Activated CD8-positive, alpha-beta T cell treated with anti-CD3 and anti-CD28 coated beads for 36 hours (primary cell): ENCODE results near the gene ADAMTS4. TPM values are rescaled to one million over a fixed set of nuclear protein-coding genes. Genes with fewer than 3 reads are reported as not detected.

Source experiments
- ATAC-seq: fragments of 200-7000 bp; cut with Tn5 transposase; one replicate; pipeline ENCODE4 v1.10.0; 2021; ENCODE audit warnings: mild to moderate bottlenecking, moderate library complexity
- CTCF ChIA-PET: fragments of 350-600 bp; sonication (Branson Sonifier 250); formaldehyde crosslinking; loops from one replicate; lab custom pipeline; 2021; ENCODE audit warnings: antibody characterized with exemption; lab: Charles Lee
- POLR2A ChIA-PET: fragments of 350-600 bp; sonication (Branson Sonifier 250); formaldehyde crosslinking; loops from one replicate; lab custom pipeline; 2021; ENCODE audit warnings: antibody characterized with exemption; lab: Charles Lee
- DNase-seq: peaks from one replicate; pipeline ENCODE4 v3.0.0-alpha.2; 2020
- H3K27ac Mint-ChIP-seq: one replicate; pipeline ENCODE4 v1.8.0; 2021; ENCODE audit warnings: mild to moderate bottlenecking, mixed read lengths
- H3K27me3 Mint-ChIP-seq: one replicate; pipeline ENCODE4 v1.8.0; 2021; ENCODE audit warnings: mixed read lengths
- H3K36me3 Mint-ChIP-seq: one replicate; pipeline ENCODE4 v1.8.0; 2021; ENCODE audit warnings: low read depth, mixed read lengths
- H3K4me1 Mint-ChIP-seq: one replicate; pipeline ENCODE4 v1.8.0; 2021; ENCODE audit warnings: low read depth, mixed read lengths
- H3K4me3 Mint-ChIP-seq: one replicate; pipeline ENCODE4 v1.8.0; 2021; ENCODE audit warnings: mild to moderate bottlenecking, moderate library complexity, mixed read lengths
- H3K9me3 Mint-ChIP-seq: one replicate; pipeline ENCODE4 v1.8.0; 2021; ENCODE audit warnings: mixed read lengths
- CTCF ChIP-seq: fragments of 200-600 bp; IDR thresholded peaks from one replicate; pipeline ENCODE4 v1.8.0; 2022; ENCODE audit warnings: antibody characterized with exemption, mild to moderate bottlenecking
- intact Hi-C: fragments of 100-400 bp; cut with micrococcal nuclease; formaldehyde crosslinking; loops from one replicate; pipeline ENCODE4 v1.10.0; 2022
- total RNA-seq, 2 experiments: library from RNA; stranded (reverse); gene quantifications; one replicate each; pipeline ENCODE4 v1.2.3, GENCODE V29; 2021

The ADAMTS4 gene
- total RNA-seq: 1 to 10 TPM; 1.1 to 1.8 TPM

- ChIA-PET CTCF (interaction anchor here (0.7 to 18.7 kb wide), 5 partner anchors 8 to 183 kb away, joined by 3 to 306 read pairs (median 4); partner anchors contain the start of genes APOA2 and TOMM40L), POLR2A (interaction anchor here (1.2 to 6.3 kb wide), 2 partner anchors 22 to 24 kb away, joined by 3 to 82 read pairs; partner anchors contain the start of genes APOA2 and TOMM40L)
- H3K27me3 Mint-ChIP-seq: no peaks in the 10 kb centered on the region
- peak within 1 kb of the TSS; percentile 96 for H3K27ac Mint-ChIP-seq
- H3K4me3 Mint-ChIP-seq: peak within 1 kb of the TSS; percentile 89
- H3K36me3 Mint-ChIP-seq: peaks cover 10% of the 10 kb centered on the region
- peaks cover 44% of the 10 kb centered on the region for H3K4me1 Mint-ChIP-seq
- intact Hi-C loops: loop anchor here (10.0 kb wide), 1 partner anchor 106 kb away; the partner anchor contains the start of gene MPZ
- DNase-seq: no peak
- no peak for TF ChIP-seq CTCF
- H3K9me3 Mint-ChIP-seq: no peaks in the 10 kb centered on the region
- ATAC-seq: no peak
Measured at GRCh38 chr1:161198897-161199431, at the start of gene ADAMTS4. TSS of gene ADAMTS4 (minus strand) at chr1:161199054. CDS start at chr1:161198627, 427 bp downstream.

- no peak for TF ChIP-seq CTCF
- no peaks in the 10 kb centered on the region for H3K36me3 Mint-ChIP-seq
- DNase-seq (no peak), ATAC-seq (no peak)
- H3K27ac Mint-ChIP-seq: no peak overlapping the region
- H3K4me1 Mint-ChIP-seq: no peaks in the 10 kb centered on the region
- CTCF ChIA-PET: no interaction called here
- no peak overlapping the region for H3K4me3 Mint-ChIP-seq
- POLR2A ChIA-PET: no interaction called here
- peaks cover 1% of the 10 kb centered on the region for H3K9me3 Mint-ChIP-seq
- intact Hi-C loops: no loop called here
- peaks cover 12% of the 10 kb centered on the region for H3K27me3 Mint-ChIP-seq
Measured at GRCh38 chr1:161244888-161245287, 46.0 kb upstream of the ADAMTS4 start.

GRCh38 chr1:161242313-161242712 is 43.5 kb upstream of the ADAMTS4 start:
- no peaks in the 10 kb centered on the region for H3K9me3 Mint-ChIP-seq
- no peak overlapping the region for H3K4me3 Mint-ChIP-seq
- intact Hi-C loops: no loop called here
- no peak overlapping the region for H3K27ac Mint-ChIP-seq
- H3K4me1 Mint-ChIP-seq: no peaks in the 10 kb centered on the region
- no peak for DNase-seq
- POLR2A ChIA-PET: interaction anchor here (1.4 kb wide), 1 partner anchor 16 kb away, joined by 3 read pairs; no protein-coding TSS in a partner anchor
- peaks cover 12% of the 10 kb centered on the region for H3K27me3 Mint-ChIP-seq
- no peak for TF ChIP-seq CTCF
- CTCF ChIA-PET: no interaction called here
- H3K36me3 Mint-ChIP-seq: no peaks in the 10 kb centered on the region
- no peak for ATAC-seq

GRCh38 chr1:161241682-161242081 is 42.8 kb upstream of the ADAMTS4 start:
- Mint-ChIP-seq H3K27ac (no peak overlapping the region), H3K27me3 (peaks cover 12% of the 10 kb centered on the region), H3K4me1 (no peaks in the 10 kb centered on the region), H3K36me3 (no peaks in the 10 kb centered on the region), H3K9me3 (no peaks in the 10 kb centered on the region), H3K4me3 (no peak overlapping the region)
- no peak for DNase-seq
- ChIA-PET POLR2A (interaction anchor here (1.4 kb wide), 1 partner anchor 15 kb away, joined by 3 read pairs; no protein-coding TSS in a partner anchor), CTCF (no interaction called here)
- ATAC-seq: no peak
- intact Hi-C loops: no loop called here
- TF ChIP-seq CTCF: no peak

GRCh38 chr1:161238039-161238473 is 39.2 kb upstream of the ADAMTS4 start, which contains the start of gene NR1I3:
TSS of gene NR1I3 (minus strand) at chr1:161238203. CDS start at chr1:161236565, 1,638 bp downstream.
- no peak within 1 kb of the TSS for H3K4me3 Mint-ChIP-seq
- ChIA-PET POLR2A (interaction anchor here (0.7 to 1.6 kb wide), 3 partner anchors 11 to 46 kb away, joined by 3 to 4 read pairs (median 3); no protein-coding TSS in a partner anchor), CTCF (interaction anchor here (1.0 to 4.3 kb wide), 5 partner anchors 11 to 53 kb away, joined by 3 to 29 read pairs (median 3); partner anchors contain the start of genes APOA2 and TOMM40L)
- no peaks in the 10 kb centered on the region for H3K4me1 Mint-ChIP-seq
- peaks cover 11% of the 10 kb centered on the region for H3K27me3 Mint-ChIP-seq
- H3K27ac Mint-ChIP-seq: no peak within 1 kb of the TSS
- no peaks in the 10 kb centered on the region for H3K9me3 Mint-ChIP-seq
- no peak for TF ChIP-seq CTCF
- H3K36me3 Mint-ChIP-seq: no peaks in the 10 kb centered on the region
- DNase-seq: no peak
- ATAC-seq: no peak
- intact Hi-C loops: no loop called here
